CD14-positive monocyte (primary cell): ENCODE data around the gene CARD11. TPM values are rescaled to one million over a fixed set of nuclear protein-coding genes. Genes with fewer than 3 reads are reported as not detected.

Experiments
- DNase-seq, 3 donors: peaks; one replicate each; pipeline ENCODE4 v3.0.0-alpha.2; 2011 to 2022
- H2AFZ ChIP-seq: 2 replicates; pipeline ENCODE4 v1.6.0; 2012; ENCODE audit warnings: mild to moderate bottlenecking, low read depth, low read length, inconsistent platforms; ENCODE audit not compliant: insufficient read depth, poor library complexity, severe bottlenecking
- H3K27ac ChIP-seq, 2 donors: 1 replicate in 1 of 2; 2 replicates in 1 of 2; pipeline ENCODE4 v1.5.1; 2012 to 2013; ENCODE audit warnings: low read length in 2 of 2, control low read depth in 1 of 2, inconsistent platforms in 1 of 2, low read depth in 1 of 2, mild to moderate bottlenecking in 1 of 2
- H3K27me3 ChIP-seq, 2 donors: one replicate each; pipeline versions ENCODE4 v1.6.0 to v1.6.1; 2011 to 2013; ENCODE audit warnings: low read length in 2 of 2; ENCODE audit not compliant: control insufficient read depth in 2 of 2, insufficient read depth in 2 of 2
- H3K36me3 ChIP-seq, 2 donors: replicated peaks in 1 of 2; 1 replicate in 1 of 2; 2 replicates in 1 of 2; pipeline versions ENCODE4 v1.5.1 to v1.6.1; 2012 to 2013; ENCODE audit warnings: low read length in 2 of 2, control low read depth in 1 of 2, inconsistent platforms in 1 of 2, mild to moderate bottlenecking in 1 of 2; ENCODE audit not compliant: insufficient read depth in 2 of 2, control insufficient read depth in 1 of 2
- H3K4me1 ChIP-seq, 2 donors: 1 replicate in 1 of 2; 2 replicates in 1 of 2; pipeline versions ENCODE4 v1.5.1 to v1.6.1; 2012 to 2013; ENCODE audit warnings: low read length in 2 of 2, control low read depth in 1 of 2, inconsistent platforms in 1 of 2, mild to moderate bottlenecking in 1 of 2, moderate library complexity in 1 of 2; ENCODE audit not compliant: insufficient read depth in 2 of 2, control insufficient read depth in 1 of 2
- H3K4me2 ChIP-seq: replicated peaks from 2 replicates; pipeline ENCODE3; 2012; ENCODE audit warnings: low read length, moderate library complexity, mild to moderate bottlenecking; ENCODE audit not compliant: poor library complexity, severe bottlenecking; ENCODE audit errors: extremely low read depth
- H3K4me3 ChIP-seq, 3 experiments: fragments of 200-600 bp in 1 of 3; sonication (generic) in 1 of 3; replicated peaks in 1 of 3; 1 replicate in 2 of 3; 2 replicates in 1 of 3; pipeline ENCODE4 v1.5.1; 2011 to 2013; ENCODE audit warnings: low read length in 3 of 3, mild to moderate bottlenecking in 3 of 3, control low read depth in 2 of 3, low read depth in 2 of 3, inconsistent platforms in 1 of 3, moderate library complexity in 1 of 3
- H3K79me2 ChIP-seq: 2 replicates; pipeline ENCODE4 v1.6.0; 2012; ENCODE audit warnings: mild to moderate bottlenecking, control low read depth, inconsistent platforms, low read length, moderate library complexity; ENCODE audit not compliant: insufficient read depth
- H3K9ac ChIP-seq: 2 replicates; pipeline ENCODE4 v1.6.0; 2017; ENCODE audit warnings: low read length, mild to moderate bottlenecking; ENCODE audit not compliant: insufficient read depth, poor library complexity, severe bottlenecking
- H3K9me3 ChIP-seq, 2 donors: replicated peaks in 1 of 2; 1 replicate in 1 of 2; 2 replicates in 1 of 2; pipeline versions ENCODE4 v1.5.1 to v1.6.1; 2012 to 2013; ENCODE audit warnings: low read length in 2 of 2, control low read depth in 1 of 2; ENCODE audit not compliant: control insufficient read depth in 1 of 2, insufficient read depth in 1 of 2
- H4K20me1 ChIP-seq: 2 replicates; pipeline ENCODE4 v1.6.0; 2012; ENCODE audit warnings: mild to moderate bottlenecking, low read length, control low read depth, moderate library complexity; ENCODE audit not compliant: insufficient read depth
- H3K27ac Mint-ChIP-seq, 7 donors: one replicate each; pipeline ENCODE4 v1.8.0; 2020; ENCODE audit warnings: mild to moderate bottlenecking in 7 of 7, mixed read lengths in 7 of 7, moderate library complexity in 6 of 7, inconsistent platforms in 2 of 7
- H3K27me3 Mint-ChIP-seq, 3 donors: one replicate each; pipeline ENCODE4 v1.8.0; 2021 to 2022; ENCODE audit warnings: low read depth in 3 of 3, mild to moderate bottlenecking in 3 of 3, mixed read lengths in 3 of 3, moderate library complexity in 3 of 3, inconsistent platforms in 1 of 3
- H3K36me3 Mint-ChIP-seq, 2 donors: one replicate each; pipeline ENCODE4 v1.8.0; 2020; ENCODE audit warnings: mixed read lengths in 2 of 2, inconsistent platforms in 1 of 2, mild to moderate bottlenecking in 1 of 2
- H3K4me1 Mint-ChIP-seq: one replicate; pipeline ENCODE4 v1.8.0; 2020; ENCODE audit warnings: mild to moderate bottlenecking, mixed read lengths
- H3K4me3 Mint-ChIP-seq, 2 donors: one replicate each; pipeline ENCODE4 v1.8.0; 2020; ENCODE audit warnings: mild to moderate bottlenecking in 2 of 2, mixed read lengths in 2 of 2, moderate library complexity in 1 of 2
- H3K9me3 Mint-ChIP-seq, 7 donors: one replicate each; pipeline ENCODE4 v1.8.0; 2020 to 2022; ENCODE audit warnings: mixed read lengths in 7 of 7, mild to moderate bottlenecking in 6 of 7, moderate library complexity in 6 of 7, inconsistent platforms in 2 of 7
- WGBS: methylation state at CpG from one replicate; pipeline ENCODE4 v1.1.5; 2013; ENCODE audit warnings: missing lambda C conversion rate; ENCODE audit not compliant: insufficient coverage; 5-methylcytosine and 5-hydroxymethylcytosine counted together
- intact Hi-C, 2 donors: fragments of 100-400 bp; cut with micrococcal nuclease; formaldehyde crosslinking; loops; one replicate each; pipeline versions ENCODE4 v1.15.0 to v1.15.1; 2023
- polyA plus RNA-seq, 3 donors: library from polyadenylated mRNA; depleted of rRNA in 1 of 3; unstranded in 2 of 3; stranded (reverse) in 1 of 3; fragments of 300-500 nt in 2 of 3; fragments of >200 nt in 1 of 3; fragmentation: Illumina TruSeq in 2 of 3; gene quantifications; 1 replicate in 2 of 3; 2 replicates in 1 of 3; pipeline ENCODE4 v1.2.3, GENCODE V29; 2012 to 2021
- TF ChIP-seq, protein P1 (sequence below): fragments of 200-600 bp; IDR thresholded peaks from one replicate; pipeline ENCODE4 v1.8.0; 2022; ENCODE audit warnings: antibody characterized with exemption, mild to moderate bottlenecking

The CARD11 gene
- polyA plus RNA-seq, 3 donors: 0.04 to 0.17 TPM; not detected in 1

DNA sequence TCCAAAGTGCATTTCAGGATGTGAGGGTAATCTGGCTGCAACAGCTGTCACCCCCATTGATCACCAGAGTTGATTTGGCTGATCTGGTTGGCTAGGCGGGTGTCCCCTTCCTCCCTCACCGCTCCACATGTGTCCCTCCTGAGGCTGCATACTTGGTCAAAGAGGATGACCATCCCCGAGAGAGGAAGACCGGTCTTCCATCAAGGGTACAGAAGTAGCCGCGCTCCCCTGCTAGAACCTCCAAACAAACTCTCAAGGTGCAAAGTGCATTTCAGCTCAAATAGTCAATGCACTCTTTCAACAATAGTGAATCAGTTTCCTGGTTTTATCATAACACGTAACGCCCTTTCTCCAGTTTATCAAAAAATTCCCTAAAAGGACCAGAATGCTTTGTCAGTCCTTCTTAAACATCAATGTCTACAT is 44.6 kb downstream of the CARD11 start:
- Histone ChIP-seq H3K27me3 (no peaks in the 10 kb centered on the region), H3K79me2 (no peaks in the 10 kb centered on the region), H4K20me1 (no peaks in the 10 kb centered on the region), H3K4me3 (no peak overlapping the region), H3K27ac (no peak overlapping the region), H3K9ac (no peak overlapping the region), H3K4me1 (no peaks in the 10 kb centered on the region), H3K4me2 (no peak overlapping the region), H3K36me3 (no peaks in the 10 kb centered on the region), H2AFZ (no peak overlapping the region), H3K9me3 (peaks cover 4 to 6% of the 10 kb centered on the region in 2 donors)
- TF ChIP-seq, protein P1, sequence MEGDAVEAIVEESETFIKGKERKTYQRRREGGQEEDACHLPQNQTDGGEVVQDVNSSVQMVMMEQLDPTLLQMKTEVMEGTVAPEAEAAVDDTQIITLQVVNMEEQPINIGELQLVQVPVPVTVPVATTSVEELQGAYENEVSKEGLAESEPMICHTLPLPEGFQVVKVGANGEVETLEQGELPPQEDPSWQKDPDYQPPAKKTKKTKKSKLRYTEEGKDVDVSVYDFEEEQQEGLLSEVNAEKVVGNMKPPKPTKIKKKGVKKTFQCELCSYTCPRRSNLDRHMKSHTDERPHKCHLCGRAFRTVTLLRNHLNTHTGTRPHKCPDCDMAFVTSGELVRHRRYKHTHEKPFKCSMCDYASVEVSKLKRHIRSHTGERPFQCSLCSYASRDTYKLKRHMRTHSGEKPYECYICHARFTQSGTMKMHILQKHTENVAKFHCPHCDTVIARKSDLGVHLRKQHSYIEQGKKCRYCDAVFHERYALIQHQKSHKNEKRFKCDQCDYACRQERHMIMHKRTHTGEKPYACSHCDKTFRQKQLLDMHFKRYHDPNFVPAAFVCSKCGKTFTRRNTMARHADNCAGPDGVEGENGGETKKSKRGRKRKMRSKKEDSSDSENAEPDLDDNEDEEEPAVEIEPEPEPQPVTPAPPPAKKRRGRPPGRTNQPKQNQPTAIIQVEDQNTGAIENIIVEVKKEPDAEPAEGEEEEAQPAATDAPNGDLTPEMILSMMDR: no peak
- DNase-seq: no peak
- intact Hi-C loops: no loop called here
- no peak overlapping the region for H3K27ac Mint-ChIP-seq
- peaks cover 4 to 18% (median 7%) of the 10 kb centered on the region in 7 donors for H3K9me3 Mint-ChIP-seq
- no peaks in the 10 kb centered on the region for H3K4me1 Mint-ChIP-seq
- no peaks in the 10 kb centered on the region for H3K36me3 Mint-ChIP-seq
- no peak overlapping the region for H3K4me3 Mint-ChIP-seq
- WGBS: 91% methylated on average over 8 of the region's 8 CpGs
- H3K27me3 Mint-ChIP-seq: peaks cover 0 to 4% (median 2%) of the 10 kb centered on the region in 3 donors

DNA sequence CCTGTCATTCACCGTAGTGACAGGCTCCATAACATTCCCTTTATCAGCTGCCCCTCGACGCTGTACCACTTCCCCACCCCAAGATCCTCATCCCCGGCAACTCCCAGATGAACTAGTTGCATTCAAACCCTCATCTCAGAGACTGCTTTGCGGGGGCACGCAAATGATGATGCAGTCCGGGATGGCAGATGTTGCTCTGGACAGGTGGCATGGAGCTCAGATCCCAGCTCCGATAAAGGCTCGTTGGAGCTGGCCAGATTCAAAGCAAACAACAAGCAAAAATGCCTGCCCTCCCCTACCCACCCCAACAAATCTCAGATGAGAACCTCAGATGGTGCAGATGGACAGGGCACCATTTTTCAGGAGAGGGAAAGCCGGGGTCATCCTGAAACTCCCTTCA is 46.7 kb downstream of the CARD11 start:
- intact Hi-C loops: no loop called here
- H3K79me2 ChIP-seq: no peaks in the 10 kb centered on the region
- 92% methylated on average over 9 of the region's 10 CpGs for WGBS
- TF ChIP-seq, protein P1: no peak
- no peak overlapping the region for H3K4me2 ChIP-seq
- H3K4me3 ChIP-seq: no peak overlapping the region
- no peak for DNase-seq
- no peak overlapping the region for H3K9ac ChIP-seq
- no peaks in the 10 kb centered on the region for H3K36me3 ChIP-seq
- H3K27ac ChIP-seq: no peak overlapping the region
- Mint-ChIP-seq H3K36me3 (no peaks in the 10 kb centered on the region), H3K27me3 (peaks cover 0 to 2% (median 2%) of the 10 kb centered on the region in 3 donors), H3K4me1 (no peaks in the 10 kb centered on the region), H3K27ac (peak overlapping the region in 1 of 7 donors; percentile 17), H3K9me3 (peaks cover 7 to 29% (median 14%) of the 10 kb centered on the region in 7 donors), H3K4me3 (no peak overlapping the region)
- no peaks in the 10 kb centered on the region for H3K4me1 ChIP-seq
- H3K27me3 ChIP-seq: no peaks in the 10 kb centered on the region
- H3K9me3 ChIP-seq: peaks cover 4 to 21% of the 10 kb centered on the region in 2 donors
- H2AFZ ChIP-seq: no peak overlapping the region
- no peaks in the 10 kb centered on the region for H4K20me1 ChIP-seq
